GM19395 (cell line): Measurements from ENCODE around the gene SIPA1.

ENCODE experiments used
- ATAC-seq: cut with Tn5 transposase; IDR thresholded peaks from one replicate; pipeline ENCODE4 v1.9.1; 2021; ENCODE audit warnings: mild to moderate bottlenecking, moderate library complexity; ENCODE audit not compliant: unreplicated experiment

Gene SIPA1

DNA sequence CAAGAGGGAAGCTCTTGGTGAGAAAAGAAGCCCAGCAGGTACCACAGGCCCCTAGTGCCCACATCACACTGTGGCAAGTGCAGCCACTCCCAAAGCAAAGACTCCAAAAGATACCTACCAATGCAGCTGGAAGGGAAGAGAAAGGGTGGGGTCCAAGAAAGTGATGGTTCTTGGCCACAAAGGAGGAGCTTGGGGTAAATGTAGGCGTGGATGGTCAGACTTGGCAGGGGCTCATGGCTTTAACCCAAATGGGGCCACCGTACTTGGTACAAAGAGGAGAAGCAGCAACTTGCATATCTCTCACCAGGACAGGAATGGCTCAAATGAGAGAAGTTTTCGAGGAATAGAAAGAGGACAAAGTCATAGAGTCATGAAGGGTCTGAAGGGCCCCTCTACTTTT is 28.7 kb upstream of the SIPA1 start:
- no peak for ATAC-seq

GRCh38 chr11:65609665-65610064 is 28.2 kb upstream of the SIPA1 start:
- ATAC-seq: no peak

DNA sequence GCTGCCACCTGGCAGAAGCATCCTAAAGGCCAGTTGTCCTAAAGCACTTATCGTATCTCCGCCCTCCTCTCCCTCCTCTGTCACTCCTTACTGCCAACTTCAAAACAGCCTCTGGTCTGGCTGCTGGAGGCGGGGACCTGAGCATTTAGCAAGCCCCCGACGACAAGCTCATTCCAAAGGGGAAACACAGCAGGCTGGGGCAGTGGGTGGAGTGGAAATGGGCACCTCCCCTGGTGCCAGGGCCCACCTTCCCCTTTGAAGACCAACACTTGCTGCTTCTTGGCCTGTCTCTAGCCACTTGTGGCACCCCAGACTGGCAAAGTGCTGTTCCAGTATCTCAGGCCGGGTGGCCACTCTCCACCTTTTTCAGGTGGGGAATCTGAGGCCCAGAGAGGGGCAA is 27.5 kb upstream of the SIPA1 start:
- ATAC-seq: no peak

- ATAC-seq: no peak
Measured at GRCh38 chr11:65611028-65611757, 26.7 kb upstream of the SIPA1 start.

GRCh38 chr11:65611758-65612603 is 25.9 kb upstream of the SIPA1 start:
- ATAC-seq: no peak

DNA sequence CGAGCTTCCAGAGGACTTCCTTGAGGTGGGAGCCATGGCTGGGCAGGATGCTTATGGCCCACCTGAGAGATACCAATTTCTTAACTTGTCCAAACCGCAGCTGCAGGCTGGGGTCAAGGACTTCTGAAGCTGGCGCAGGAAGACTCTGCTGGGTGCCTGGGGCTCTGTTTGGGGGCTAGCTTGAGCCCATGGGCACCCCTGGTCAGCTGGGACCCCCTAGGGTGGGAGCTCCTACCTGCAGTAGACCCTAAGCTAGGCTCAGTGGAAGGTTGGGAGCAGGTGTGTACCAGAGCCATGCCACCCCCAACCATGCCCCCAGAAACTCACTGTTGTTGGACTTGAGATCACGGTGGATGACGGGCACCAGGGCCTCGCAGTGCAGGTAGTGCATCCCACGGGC is 25.2 kb upstream of the SIPA1 start:
- ATAC-seq: no peak

GRCh38 chr11:65613091-65613928 is 24.6 kb upstream of the SIPA1 start:
- ATAC-seq: no peak

- peak; percentile 87 for ATAC-seq
Measured at GRCh38 chr11:65615229-65615949, 22.5 kb upstream of the SIPA1 start, which contains the start of gene PCNX3. TSS of gene PCNX3 (plus strand) at chr11:65615776. CDS start at chr11:65616312, 536 bp downstream.

DNA sequence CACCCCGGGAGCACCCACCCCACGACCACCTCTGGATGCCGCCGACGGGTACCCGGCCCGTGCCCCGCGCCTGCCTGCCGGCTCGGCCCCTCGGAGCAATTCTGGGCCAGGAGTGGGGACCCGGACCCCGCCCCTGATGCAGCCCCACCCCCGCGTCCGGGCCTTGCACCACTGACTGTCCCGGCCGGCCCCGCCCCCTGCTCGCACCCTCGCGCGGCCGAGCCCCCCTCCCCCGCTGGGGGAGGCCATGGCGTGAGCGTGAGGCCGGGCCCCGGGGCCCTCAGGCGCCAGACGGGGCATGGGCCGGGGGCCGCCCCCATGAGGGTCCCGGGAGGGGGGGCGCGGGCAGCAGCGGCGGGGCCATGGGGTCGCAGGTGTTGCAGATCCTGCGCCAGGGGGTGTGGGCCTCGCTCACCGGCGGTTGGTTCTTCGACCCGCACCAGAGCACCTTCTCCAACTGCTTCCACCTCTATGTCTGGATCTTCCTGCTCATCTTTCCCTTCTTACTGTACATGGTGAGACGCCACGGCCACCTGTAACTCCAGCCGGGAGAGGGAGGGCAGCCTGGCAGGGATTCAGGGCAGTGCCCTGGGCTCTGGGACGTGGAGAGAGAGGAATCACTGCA is 21.8 kb upstream of the SIPA1 start:
- peak; percentile 2 for ATAC-seq

- ATAC-seq: no peak
Measured at GRCh38 chr11:65616575-65617001, 21.3 kb upstream of the SIPA1 start.

GRCh38 chr11:65617136-65617850 is 20.6 kb upstream of the SIPA1 start:
- no peak for ATAC-seq

DNA sequence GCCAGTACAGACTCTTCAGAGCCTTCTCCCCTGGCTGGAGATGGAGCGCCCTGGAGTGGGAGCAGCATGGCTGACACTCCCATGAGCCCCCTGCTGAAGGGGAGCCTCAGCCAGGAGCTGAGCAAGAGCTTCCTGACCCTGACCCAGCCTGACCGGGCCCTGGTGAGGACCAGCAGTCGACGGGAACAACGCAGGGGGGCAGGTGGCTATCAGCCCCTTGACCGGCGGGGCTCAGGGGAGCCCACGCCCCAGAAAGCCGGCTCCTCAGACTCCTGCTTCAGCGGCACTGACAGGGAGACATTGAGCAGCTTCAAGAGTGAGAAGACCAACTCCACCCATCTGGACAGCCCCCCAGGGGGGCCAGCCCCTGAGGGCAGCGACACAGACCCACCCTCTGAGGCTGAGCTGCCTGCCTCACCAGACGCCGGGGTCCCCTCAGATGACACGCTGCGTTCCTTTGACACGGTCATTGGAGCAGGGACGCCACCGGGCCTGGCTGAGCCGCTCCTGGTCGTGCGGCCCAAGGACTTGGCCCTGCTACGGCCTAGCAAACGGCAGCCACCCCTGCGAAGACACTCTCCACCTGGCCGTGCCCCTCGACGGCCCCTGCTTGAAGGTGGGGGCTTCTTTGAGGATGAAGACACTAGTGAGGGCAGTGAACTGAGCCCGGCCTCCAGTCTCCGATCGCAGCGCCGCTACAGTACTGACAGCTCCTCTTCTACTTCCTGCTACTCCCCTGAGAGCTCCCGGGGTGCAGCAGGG is 19.7 kb upstream of the SIPA1 start:
- no peak for ATAC-seq

GRCh38 chr11:65618763-65619162 is 19.1 kb upstream of the SIPA1 start:
- no peak for ATAC-seq

- no peak for ATAC-seq
Measured at GRCh38 chr11:65619281-65619928, 18.5 kb upstream of the SIPA1 start.

DNA sequence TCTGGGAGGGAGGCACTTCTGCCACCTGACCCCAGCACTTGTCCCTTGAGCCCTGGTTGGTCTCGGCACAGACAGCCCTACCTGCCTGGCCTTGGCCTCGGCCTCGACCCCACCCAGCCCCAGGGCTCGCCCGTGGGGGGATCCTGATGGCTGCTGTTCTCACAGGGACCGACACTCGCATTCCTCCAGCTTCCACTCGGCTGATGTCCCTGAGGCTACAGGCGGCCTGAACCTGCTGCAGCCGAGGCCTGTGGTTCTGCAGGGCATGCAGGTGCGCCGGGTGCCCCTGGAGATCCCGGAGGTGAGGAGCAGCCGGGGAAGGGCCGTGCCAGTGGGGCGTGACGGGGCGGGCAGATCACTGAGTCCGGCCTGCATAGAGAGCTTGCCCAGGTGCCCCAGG is 17.2 kb upstream of the SIPA1 start:
- no peak for ATAC-seq

DNA sequence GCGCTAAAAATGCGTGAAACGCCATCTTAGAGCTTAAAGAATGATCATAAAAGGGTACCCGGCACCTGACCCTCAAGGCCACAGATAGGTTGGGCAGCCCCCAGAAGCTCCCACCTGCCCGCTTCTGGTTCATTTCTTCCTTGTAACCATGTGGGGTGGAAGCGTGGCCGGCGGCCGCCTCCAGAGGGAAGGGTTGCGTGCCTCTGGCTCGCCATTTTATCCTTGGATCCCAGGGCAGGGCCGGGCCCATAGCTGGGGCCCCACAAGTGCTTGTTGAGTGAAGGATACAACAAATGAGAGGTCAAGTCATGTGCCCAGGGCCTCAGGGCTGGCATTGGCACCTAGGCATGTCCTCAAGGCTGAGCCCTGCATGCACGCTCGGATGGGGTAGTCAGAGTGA is 16.4 kb upstream of the SIPA1 start:
- ATAC-seq: no peak

GRCh38 chr11:65622011-65622410 is 15.9 kb upstream of the SIPA1 start:
- ATAC-seq: no peak

DNA sequence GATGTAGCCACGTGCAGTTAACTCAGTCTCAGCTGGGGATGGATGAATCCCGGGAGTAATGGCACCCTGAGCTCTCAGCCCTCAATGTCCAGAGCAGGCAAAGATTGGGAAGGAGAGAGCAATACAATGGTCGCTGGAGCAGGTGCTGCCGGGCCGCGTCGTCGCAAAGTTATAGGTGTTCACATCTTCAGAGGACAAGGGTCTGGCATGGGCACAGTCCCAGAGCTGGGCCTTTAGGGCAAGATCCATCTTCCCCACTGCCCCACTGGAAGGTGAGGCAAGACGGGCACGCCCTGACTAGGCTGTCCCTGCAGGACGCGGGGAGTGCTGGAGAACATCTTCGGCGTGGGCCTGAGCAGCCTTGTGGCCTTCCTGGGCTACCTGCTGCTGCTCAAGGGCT is 14.7 kb upstream of the SIPA1 start:
- ATAC-seq: no peak
